Amniotic stem cell (primary cell): ENCODE data around the gene LMBR1L.

ENCODE experiments used
- DNase-seq: peaks from one replicate; lab custom pipeline; 2025; lab: John Stamatoyannopoulos, UW

Gene LMBR1L

GRCh38 chr12:49121047-49121696 is 10.5 kb upstream of the LMBR1L start:
- peak; percentile 19 for DNase-seq

GRCh38 chr12:49111206-49111605 is 559 bp upstream of the LMBR1L start:
- DNase-seq = no peak

- no peak for DNase-seq
These were observed 795 bp downstream of the LMBR1L start for GRCh38 chr12:49109641-49110463.

- DNase-seq = no peak
These were observed 1.7 kb downstream of the LMBR1L start for GRCh38 chr12:49108958-49109404.

GRCh38 chr12:49105504-49106084 is 5.1 kb downstream of the LMBR1L start:
- DNase-seq = no peak

GRCh38 chr12:49104822-49105221 is 5.8 kb downstream of the LMBR1L start:
- DNase-seq = no peak

GRCh38 chr12:49100380-49100779 is 10.3 kb downstream of the LMBR1L start:
- no peak for DNase-seq

GRCh38 chr12:49098703-49099102 is 11.9 kb downstream of the LMBR1L start:
- no peak for DNase-seq

GRCh38 chr12:49098035-49098451 is 12.6 kb downstream of the LMBR1L start:
- DNase-seq = no peak

GRCh38 chr12:49097381-49097780 is 13.3 kb downstream of the LMBR1L start:
- DNase-seq = no peak

- DNase-seq = no peak
These were observed 15.7 kb downstream of the LMBR1L start for GRCh38 chr12:49094975-49095365.

- DNase-seq = no peak
These were observed 16.3 kb downstream of the LMBR1L start, which contains the start of gene DHH for GRCh38 chr12:49094160-49094974. DHH (minus strand) TSS chr12:49094801; CDS start chr12:49094512, 289 bp downstream.

GRCh38 chr12:49093792-49094159 is 16.9 kb downstream of the LMBR1L start:
- no peak for DNase-seq

GRCh38 chr12:49092816-49093406 is 17.7 kb downstream of the LMBR1L start:
- no peak for DNase-seq

- no peak for DNase-seq
These were observed 18.4 kb downstream of the LMBR1L start for GRCh38 chr12:49092086-49092815.

- DNase-seq = no peak
These were observed 18.9 kb downstream of the LMBR1L start for GRCh38 chr12:49091836-49092085.

GRCh38 chr12:49091056-49091835 is 19.4 kb downstream of the LMBR1L start:
- no peak for DNase-seq

- DNase-seq = no peak
These were observed 20.6 kb downstream of the LMBR1L start for GRCh38 chr12:49089821-49090773.

- no peak for DNase-seq
These were observed 21.7 kb downstream of the LMBR1L start for GRCh38 chr12:49088932-49089330.
